HG03159 (cell line): Measurements from ENCODE around the gene RBM19.
"Not testable (repeated sequence)": the region's sequence is repeated elsewhere in the genome, so short reads cannot be mapped to it uniquely, and the experiment has no call there.

Experiments
- ATAC-seq: cut with Tn5 transposase; IDR thresholded peaks from one replicate; pipeline ENCODE4 v1.9.1; 2021; ENCODE audit warnings: mild to moderate bottlenecking, moderate library complexity; ENCODE audit not compliant: unreplicated experiment

The RBM19 gene

GRCh38 chr12:113906411-113907200, 59.5 kb downstream of the RBM19 start:
- ATAC-seq: no peak

- no peak for ATAC-seq
These were observed 60.3 kb downstream of the RBM19 start for GRCh38 chr12:113905829-113906228.

- no peak for ATAC-seq
These were observed 62.7 kb downstream of the RBM19 start for GRCh38 chr12:113903381-113903863.

- not testable (repeated sequence) for ATAC-seq
These were observed 64.8 kb downstream of the RBM19 start for GRCh38 chr12:113901319-113901718.

GRCh38 chr12:113900716-113901115, 65.4 kb downstream of the RBM19 start:
- ATAC-seq: no peak

DNA sequence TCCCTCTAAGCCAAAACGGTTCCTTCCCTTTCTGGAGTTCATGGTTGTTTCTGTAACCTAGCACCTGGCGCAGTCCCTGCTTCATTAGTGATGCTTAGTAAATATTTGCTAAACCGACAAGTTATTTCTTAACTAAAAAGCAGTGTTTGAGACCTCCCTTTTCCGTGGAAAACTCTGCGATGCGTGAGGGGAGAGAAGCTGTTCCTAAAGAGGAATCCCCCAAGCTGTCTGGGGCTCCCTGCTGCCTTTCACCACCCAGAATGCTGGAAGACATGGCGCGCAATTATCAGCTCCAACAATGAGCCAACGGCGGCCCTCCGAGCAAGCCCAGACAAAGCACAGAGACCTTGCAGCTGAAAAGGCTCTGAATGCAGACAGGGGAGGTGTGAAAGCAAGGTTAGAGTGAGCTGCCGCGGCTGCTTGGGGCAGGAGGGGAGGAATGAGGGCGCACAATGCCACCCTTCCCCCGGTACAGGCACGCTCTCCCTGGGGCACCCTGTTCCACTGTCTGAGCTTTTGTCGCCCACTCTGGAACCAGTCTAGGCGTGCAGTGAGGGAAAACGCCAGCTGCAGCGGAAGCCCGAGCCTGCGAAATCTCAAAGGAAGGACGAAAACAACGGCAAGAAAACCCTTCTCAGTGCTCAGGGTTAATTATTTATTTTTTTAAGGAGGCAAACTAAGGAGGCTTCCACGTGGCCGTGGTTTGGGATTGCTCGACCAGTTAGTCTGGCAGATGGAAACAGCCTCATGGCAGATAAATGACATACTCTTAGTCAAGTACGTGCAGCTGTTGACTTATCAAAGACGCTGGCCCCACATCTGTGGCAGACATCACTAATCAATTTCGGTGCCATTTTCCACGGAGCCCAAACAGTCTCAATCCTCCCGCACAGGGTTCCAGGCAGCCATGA, 66.3 kb downstream of the RBM19 start:
- ATAC-seq: no peak

- no peak for ATAC-seq
These were observed 67.0 kb downstream of the RBM19 start for GRCh38 chr12:113899042-113899560.

GRCh38 chr12:113898466-113898865, 67.7 kb downstream of the RBM19 start:
- no peak for ATAC-seq

DNA sequence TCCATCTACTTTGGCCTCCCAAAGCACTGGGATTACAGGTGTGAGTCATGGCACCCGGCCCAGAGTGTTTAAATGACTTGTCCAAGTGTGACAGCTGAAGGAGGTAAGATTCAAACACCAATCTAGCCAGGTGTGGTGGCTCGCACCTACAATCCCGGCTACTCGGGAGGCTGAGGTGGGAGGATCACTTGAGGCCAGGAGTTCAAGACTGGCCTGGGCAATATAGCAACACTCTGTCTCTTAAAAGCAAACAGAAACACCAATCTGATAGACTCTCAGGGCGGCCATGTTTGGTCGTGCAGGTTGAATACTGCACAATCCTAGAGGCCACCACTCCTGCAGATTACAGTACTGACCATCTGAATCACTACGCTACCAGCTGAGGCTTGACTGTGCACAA, 68.7 kb downstream of the RBM19 start:
- ATAC-seq: no peak

DNA sequence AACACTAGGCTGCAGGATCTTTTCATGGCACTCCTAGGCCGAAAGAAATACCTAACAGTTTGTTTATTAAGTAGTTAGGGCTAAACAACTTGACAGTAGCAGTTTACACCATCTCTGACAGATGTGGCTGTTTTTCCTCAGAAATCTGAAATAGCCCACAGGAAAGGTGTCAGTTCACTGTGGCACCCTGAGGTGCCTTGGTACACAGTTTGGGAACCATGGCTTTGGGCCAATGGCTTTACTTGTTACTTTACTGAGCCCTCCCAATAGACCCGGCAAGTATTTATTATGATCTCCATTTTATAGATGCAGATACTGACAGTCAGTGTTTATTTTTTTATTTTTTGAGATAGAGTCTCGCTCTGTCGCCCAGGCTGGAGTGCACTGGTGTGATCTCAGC, 69.3 kb downstream of the RBM19 start:
- ATAC-seq: no peak

- no peak for ATAC-seq
These were observed 69.9 kb downstream of the RBM19 start for GRCh38 chr12:113896194-113896593.

- no peak for ATAC-seq
These were observed 70.9 kb downstream of the RBM19 start for GRCh38 chr12:113895176-113895575.

DNA sequence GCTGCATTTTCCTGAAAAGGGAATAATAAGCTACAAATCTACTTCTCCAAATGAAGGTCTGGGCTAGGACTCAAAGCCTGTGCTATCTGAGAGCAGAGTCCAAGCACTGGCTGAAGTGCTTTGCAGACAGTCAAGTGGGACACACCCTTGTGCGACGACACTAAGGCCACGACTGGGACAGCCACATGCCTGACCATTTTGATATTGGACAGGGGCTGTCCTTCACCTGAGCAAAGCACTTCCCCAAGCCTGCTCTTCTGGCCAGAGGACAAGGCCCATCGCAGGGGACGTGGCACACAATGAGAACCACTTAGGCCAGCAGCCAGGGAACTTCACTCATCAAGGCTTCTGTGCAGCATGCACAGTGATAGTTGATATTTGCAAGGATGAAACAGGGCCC, 71.4 kb downstream of the RBM19 start:
- no peak for ATAC-seq

GRCh38 chr12:113893221-113893620, 72.9 kb downstream of the RBM19 start:
- ATAC-seq: no peak

DNA sequence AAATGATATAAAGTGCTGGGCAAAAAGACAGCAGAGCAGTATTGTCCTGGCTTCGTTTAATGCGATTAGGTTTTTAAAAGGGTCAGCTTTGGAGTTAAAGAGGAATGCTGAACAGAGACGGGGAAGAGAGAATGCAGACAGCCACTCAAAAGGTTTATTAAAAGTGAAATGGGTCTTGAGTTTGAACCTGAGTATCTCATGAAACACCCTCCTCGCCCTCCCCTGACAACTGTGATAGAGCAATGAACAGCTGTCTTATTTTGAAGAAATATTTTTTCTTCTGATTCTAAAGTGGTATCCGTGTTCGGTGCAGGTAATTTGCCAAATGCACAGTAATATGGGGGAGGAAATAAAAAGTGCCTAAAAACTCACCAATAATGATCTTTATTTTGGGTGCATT, 73.6 kb downstream of the RBM19 start:
- no peak for ATAC-seq

DNA sequence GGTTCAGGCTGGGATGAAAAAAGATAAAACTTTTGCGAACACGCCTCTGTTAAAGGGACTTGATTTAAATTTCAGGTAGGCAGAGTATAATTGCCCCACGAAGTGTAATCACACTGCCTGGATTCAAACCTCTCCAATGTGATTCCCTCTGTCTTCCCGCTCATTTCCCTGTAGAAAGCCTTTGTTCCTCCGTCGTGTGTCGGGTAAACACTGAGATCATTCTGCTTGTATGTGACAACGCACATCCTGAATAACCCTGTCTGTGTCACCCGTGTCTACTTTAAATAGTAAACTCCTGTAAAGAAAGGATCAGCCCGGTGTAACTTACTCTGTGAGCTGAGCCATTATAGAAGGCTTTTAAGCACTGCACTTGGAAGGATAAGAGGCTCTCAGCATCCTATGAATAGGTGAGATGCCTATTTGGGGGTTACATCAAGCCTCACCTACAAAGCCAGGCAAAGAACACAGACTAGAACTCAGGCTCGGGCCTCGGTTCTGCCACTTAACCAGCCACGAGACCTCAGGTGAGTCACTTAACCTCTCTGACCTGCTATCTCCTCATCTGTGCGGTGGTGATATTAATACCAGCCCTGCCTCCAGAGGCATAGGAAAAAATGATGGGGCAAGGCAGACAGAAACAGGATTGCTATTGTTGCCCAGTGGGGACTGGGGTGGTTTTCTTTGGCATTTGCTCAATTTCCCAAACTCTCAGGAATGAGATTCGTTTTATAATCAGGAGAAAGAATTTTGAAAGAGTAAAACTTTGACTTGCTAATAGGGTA, 74.2 kb downstream of the RBM19 start:
- ATAC-seq: no peak

DNA sequence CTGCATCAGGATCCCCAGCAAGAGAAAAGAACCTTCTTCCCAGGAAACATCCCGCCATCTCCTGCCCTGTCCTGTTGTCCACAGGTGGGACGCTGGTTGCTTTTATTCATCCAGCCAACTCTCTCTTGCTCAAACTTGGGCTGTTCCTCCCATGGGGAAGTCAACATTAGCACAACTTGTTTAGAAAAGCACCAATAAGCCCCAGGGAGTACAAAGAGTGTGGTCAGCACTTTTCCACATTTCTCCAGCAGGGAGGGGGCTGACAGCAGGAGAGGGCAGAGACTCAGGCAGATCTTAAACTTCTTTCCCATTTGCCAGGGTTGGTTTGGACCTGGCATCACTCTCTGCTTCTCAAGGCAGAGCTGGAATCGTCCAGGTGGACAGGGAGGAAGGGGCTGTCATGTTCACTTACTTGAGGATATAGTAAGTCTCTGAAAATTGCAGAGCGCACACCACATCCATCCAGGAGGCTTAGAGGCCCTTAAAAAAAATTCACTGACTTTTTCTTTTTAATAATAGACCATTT, 74.9 kb downstream of the RBM19 start:
- no peak for ATAC-seq

- no peak for ATAC-seq
These were observed 76.1 kb downstream of the RBM19 start for GRCh38 chr12:113889891-113890581.

DNA sequence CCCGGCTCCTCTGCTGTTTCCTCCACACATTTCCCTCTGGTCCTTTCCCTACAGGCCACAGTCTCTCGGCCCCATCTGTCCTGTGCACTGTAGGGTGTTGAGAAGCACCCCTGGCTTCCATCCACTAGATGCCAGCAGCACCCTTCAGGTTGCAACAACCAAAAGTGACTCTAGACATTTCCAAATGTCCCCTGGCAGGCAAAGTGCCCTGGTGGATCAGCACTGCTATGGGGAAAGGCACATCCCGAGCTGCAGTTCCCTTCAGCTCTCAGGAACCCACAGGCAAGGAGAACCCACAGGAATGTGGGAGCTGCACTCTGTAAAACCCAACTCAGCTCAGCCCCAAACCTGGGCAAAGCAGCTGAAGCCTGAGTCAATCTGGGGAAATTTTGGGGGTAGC, 77.0 kb downstream of the RBM19 start:
- ATAC-seq: no peak

- no peak for ATAC-seq
These were observed 77.7 kb downstream of the RBM19 start for GRCh38 chr12:113888435-113888834.
